GM19455 (cell line): ENCODE results near the gene FBXO3.
A peak's percentile ranks its signal among the peaks of the same experiment; 100 is the strongest.

Experiments
- ATAC-seq: cut with Tn5 transposase; IDR thresholded peaks from one replicate; pipeline ENCODE4 v1.9.1; 2021; ENCODE audit not compliant: unreplicated experiment

Gene FBXO3

DNA sequence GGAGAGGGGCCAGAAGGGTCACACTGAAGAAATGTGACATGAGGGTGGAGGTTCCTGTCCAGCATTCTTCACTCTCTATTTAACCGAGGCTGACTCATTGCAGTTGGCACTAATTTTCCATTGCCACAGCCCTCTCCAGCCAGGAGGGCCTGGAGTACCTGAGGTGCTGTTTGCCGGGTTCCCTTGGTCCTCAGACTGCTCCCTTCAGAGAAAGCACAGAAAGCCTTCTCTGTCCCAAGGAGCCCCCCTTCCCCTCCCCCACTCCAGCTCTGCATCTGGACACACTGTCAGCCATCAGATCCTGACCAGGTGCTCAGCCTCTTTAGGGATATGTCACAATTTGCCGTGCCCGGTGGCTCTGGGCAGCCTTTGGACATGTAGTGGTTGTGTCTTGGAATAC is 70.5 kb downstream of the FBXO3 start:
- ATAC-seq: no peak

DNA sequence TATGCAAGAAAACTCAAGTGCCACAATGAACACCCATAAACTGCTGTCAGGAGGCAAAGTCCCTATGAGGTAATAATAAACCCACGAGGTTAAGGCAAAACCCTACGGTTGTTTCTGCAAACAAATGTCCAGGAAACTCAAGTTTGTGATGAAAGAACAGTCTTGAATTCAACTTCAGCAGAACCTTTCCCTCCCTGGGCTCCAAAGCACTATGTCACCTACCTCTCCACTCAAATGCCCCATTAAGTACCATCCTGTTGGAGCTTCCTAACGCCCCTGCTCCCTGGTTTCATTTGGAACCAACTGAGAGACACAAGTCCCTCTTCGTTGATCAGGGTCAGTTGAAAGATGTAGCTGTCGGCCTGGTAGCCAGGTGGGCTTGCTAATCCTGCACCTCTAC is 71.1 kb downstream of the FBXO3 start:
- ATAC-seq: no peak

DNA sequence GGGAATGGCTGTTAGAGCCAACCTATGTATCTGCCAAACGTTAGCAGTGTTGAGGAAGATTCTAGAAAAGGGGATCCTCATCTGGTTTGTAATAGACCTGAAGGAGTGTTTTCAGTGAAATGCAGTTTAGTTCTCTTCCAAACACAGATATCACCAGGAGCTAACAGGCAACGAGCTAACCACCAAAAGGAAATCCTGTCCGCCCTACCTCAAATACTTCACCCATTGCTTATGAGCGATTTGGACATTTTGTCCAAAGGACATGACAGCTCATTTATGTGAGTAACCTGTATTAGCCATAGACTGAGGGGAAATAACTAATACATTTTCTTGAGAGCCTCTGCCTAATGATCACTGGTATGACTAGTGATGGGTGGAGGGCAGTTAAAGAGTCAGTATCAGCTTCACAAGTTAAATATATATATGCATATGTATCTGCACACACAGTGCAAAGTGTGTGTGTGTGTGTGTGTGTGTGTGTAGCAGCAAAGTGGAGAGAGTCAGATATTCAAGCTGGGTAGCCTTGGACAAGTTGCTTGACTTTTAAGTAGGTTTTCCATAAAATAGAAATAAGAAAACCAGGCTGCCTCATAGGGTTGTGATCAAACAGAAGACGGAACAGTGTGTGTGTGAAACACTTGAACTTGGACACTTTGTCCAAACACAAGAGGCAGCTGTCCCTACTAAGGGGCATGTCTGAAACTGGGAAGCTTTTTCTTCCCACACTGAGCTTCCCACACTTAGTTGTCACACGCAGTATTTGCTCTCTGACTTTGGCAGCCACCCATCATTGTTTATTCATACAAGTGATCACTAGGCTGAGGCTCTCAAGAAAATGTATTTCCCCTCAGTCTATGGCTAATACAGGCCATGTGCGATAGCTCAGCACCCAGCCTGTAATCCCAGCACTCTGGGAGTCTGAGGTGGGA is 72.8 kb downstream of the FBXO3 start:
- no peak for ATAC-seq

DNA sequence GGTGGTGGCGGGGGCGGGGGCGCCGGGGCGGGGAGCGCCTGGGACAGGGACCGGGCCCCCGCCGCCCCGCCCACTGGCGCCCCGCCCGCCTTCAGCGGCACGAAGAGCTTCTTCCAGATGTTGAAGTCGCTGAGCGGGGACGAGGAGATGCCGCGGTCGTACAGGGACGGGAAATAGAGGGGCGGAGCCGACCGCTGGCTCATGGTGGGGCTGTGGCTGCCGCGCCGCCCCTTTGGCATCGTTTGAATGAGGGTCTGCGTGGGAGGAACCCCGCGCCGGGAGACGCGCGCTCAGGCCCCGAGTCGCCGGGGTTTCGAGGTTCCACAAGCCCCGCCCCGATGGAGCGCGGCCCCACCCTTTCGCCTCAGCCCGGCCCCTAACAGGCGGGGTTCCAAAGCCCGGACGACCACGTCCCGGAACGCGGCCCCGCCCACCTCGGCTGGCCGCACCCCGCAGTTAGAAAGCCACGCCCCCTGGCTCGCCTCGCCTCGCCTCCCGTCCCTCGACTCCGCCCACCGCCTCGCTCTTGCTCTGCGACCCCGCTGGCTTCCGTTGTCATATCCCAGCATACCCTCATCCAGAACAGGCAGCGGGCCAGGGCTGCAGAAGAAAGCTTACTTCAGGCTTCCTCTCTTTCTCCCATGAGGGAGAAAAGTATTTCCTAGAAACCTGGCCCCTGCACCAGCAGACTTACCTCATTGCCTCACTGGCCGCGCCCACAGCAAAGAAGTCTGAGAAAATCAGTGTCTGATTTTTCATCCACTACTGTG is 73.6 kb downstream of the FBXO3 start, which contains the start of gene C11orf91:
C11orf91 (minus strand) TSS at position 325 of the 770 bp plus-strand sequence; CDS start at position 239, 86 bp downstream.
- ATAC-seq: peak; percentile 93

DNA sequence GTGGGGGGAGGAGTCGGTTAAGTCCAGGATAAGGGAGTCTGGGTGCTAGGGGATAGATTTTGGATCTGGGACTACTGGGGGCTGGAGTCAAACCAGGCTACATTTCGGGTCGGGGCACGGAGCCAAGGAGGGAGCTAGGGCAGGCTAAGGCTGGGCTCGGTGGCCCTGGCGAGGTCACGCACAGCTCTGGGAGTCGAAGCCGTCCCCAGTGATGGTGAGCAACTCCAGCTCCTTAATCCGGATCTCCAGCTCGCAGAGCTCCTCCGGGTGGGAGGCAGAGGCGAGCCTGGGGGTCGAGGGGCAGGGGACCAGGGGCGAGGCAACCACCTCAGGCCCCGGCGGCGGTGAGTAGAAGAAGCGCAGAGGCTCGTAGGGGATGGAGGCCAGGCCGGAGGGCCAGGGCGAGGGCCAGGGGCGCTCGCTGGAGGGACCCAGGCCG is 74.2 kb downstream of the FBXO3 start:
- ATAC-seq: no peak

DNA sequence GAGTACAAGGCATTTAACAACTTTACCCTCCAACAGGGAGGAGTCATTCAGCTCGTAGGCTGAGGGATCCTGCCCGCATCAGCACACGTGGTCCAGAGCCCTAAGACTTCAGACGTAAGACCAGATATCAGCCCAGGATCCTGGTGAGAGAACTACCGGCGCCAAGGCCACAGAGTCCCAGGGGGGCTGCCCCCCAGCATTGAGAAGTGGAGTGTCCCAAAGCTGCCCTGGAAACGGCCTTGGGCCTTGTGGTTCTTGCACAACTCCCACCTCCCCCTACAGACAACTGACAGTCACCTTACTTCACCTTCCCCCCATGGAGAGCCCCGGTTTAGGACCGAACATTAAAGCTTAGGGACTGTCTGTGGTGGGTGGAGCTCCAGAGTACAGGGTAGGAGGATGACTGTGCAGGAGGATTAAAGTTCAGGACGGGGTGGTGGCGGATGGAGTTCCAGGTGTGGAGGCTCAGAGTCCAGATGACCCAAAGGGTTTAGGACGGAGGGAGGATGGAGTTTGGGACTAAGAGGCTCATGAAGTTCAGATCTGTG is 74.7 kb downstream of the FBXO3 start:
- ATAC-seq: no peak

DNA sequence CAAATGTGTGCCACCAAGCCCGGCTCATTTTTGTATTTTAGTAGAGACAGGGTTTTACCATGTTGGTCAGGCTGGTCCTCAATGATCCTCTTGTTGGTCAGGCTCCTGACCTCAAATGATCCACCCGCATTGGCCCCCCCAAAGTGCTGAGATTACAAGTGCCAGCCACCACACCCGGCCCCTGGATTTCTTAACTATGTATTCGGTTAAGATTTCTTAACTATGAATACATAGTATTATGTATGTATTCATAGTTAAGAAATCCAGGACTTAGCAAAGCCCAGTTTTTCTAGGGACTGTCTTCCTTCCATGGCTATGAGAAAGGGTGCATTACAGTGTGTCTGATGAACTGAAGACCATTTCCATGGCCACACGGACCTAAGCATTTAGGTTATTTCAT is 75.4 kb downstream of the FBXO3 start:
- no peak for ATAC-seq

DNA sequence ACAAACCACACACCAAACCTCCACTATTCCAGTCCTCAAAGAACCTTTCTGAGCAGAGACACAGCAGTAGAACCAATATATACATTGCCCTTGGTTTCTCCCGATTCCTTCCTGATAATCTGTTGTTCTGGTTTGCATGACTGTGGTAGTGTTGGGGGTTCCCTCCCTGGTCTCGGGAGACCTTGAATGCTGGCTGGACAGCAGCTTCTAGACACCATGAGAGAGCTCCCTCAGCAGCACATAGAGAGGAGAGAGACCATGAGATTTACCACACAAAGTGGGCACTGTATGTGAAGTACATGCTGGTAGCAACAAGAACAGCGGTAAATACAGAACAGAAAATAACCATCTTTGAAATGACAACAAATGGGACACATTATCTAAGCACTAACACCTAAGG is 76.3 kb downstream of the FBXO3 start:
- no peak for ATAC-seq

DNA sequence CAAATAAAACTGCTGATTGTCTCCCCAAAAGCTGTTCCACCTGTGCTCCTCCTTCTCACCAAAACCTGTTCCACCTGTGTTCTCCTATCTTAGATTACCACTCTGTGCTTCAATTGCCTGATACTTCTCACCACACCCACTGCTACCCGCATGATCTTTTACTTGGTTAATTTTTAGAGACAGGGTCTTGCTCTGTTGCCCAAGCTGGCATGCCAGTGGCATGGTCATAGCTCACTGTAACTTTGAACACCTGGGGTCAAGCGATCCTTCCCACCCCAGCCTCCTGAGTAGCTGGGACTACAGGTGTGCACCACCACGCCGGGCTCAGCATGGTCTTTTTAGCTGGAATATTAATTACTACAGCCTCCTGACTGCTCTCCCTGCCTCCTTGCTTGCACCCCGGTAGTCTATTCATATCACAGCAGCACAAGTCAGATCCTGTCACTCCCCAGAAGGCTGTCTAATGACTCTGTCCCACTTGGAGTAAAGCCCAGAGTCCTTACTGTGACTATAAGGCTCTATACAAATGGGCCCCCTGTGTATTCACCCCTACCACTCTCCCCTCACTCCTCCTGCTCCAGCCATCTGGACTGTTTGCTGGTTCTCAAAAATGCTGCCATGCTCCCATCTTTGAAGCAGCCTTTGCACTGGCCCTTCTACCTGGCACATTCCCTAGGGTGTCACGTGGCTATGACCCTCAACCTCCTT is 77.2 kb downstream of the FBXO3 start:
- no peak for ATAC-seq

DNA sequence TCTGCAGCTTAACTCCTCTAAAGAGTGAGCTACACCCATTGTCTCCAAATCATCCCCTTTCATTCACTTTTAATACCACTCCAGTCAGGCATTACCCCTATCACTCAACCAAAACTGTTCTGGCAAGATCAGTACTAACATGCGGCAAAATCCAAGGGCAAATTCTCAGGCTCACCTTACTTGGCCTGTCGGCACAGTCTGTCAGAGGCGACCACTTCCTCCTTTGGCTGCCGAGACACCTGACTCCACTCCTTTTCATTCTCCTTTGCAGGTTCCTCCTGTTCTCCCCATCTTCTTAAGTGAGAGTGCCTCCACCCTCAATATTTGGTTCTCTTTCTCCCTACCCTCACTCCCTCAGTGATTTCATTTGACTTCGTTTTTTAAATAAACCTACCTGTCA is 77.9 kb downstream of the FBXO3 start:
- no peak for ATAC-seq

DNA sequence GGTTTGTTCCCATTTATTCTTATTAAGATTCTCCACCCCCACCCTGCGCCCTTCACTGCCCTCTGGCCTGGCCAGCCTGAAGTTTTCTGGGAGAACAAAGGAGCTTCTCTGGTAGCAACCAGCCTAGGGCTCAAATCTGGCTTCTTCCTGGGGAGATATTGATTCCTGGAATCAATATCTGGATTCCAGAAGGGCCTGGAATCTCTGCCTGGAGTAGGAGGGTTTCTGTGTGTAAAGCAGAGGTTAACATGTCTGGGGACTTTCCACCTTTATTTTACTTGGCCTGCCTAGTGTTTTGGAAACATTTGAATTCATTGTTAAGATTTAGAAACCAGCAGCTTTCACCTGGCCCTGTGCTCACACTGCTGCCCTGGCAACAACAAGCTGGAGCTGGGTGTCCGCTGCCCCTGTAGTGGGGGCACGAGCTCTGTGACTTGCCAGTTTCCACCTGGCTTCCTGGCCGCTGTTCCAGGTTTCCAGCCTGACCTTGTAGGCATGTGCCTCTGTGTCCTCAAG is 79.2 kb downstream of the FBXO3 start:
- no peak for ATAC-seq

DNA sequence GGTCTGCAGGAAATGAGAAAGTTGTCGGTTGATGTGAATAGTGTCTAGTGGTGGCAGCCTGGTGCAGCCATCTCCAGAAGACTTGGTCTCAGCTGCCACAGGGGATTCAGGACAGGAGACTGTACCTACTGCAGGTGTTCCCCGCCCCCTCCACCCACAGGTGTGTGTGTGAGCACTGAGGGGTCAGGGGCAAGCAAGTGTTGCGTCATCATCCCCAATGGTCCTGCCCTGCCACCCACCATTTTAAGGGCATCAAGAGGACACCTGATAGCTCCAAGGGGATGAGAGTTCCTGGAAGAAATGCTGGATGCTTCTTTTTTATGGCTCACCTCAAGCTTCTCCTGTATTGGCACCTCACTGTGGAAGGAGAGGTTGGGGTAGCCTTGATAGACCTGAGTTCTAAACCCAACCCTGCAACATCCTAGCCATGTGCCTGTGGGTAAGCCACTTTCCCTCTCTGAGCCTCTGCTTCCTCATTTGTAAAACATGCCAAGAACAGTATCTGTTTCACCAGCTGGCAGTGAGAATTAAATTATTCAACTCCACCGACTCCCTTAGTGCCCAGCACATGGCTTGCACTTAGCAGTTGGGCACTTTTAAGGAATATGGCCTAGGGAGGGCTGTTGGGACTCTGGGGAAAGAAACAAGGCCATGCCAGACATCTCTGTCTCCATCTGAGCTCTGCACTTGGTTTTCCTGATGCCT is 79.8 kb downstream of the FBXO3 start:
- ATAC-seq: no peak

DNA sequence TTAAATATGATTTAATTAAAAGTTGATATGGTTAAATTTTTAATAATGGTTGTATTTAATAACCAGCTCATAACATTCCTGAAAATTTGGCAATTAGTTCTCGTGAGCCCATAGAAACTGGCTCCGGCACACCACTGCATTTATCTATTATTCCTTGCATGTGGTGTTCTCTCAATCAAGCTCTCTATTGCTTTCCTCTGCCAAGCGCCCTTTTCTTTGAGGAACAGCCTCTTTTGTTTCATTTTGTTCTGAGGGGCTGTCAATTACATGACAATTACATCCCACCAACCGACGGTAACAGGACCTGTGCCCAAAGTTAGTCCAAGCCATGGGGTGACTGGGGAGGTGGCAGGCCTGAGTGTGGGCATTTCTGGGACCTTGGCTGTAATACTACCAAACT is 81.8 kb downstream of the FBXO3 start:
- no peak for ATAC-seq

DNA sequence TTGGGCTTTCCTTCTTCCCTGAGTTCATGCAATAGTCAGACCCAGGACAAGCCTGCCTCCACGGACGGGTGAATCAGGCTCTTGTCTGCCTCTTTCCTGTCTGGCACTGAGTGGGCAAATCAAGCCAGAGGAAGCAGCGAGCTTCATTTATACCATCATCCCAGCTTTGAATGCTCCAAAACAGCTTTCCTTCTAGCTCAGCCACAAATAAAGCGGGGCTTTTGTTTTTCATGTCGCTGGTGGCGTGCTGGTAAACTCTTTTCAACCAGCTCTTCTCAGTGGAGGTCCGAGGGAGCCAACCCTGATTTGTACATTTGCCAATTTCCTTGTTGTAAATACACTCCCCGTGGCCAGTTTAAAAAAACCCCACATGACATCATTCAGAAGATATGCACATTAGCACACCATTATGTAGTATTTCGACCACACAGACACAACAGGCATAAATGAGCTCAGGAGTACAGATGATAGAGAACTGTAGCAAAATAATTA is 82.3 kb downstream of the FBXO3 start:
- ATAC-seq: no peak

DNA sequence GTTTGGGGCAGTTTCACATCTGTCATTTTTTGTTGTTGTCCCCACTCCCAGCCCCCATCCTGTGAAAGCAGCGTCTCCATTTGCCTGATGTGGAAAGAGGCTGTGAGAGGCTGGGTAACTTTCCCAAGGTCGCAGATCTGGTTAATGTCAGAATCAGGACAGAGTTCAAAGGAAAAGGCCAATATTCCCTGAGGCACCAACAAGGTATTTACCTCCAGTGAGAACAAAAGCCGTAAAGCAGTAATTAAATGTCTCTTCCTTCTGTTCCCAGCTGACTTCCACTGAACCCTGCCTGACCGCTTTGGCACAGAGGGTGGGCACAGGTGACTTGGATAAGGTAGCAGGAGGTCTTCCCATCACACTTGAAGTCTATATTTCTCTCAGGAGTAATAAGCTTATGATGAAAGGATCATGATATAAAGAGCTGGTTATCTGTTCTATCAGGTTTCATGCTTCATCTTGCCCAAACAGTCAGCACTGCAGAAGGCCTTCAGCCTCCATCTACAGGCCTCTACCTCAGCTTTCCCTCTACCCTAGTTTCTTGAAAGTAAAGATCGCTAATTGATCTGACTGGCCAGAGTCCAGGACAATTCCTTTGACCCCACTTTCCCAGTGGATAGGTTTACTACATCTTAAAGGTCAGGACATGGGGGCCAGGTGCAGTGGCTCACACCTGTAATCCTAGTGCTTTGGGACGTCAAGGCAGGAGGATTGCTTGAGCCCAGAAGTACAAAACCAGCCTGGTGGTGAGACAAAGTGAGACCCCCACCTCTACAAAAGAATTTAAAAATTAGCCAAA is 83.1 kb downstream of the FBXO3 start:
- ATAC-seq: no peak
